Karpas-422 (cell line): ENCODE results near the gene POLR2A. TPM values are rescaled to one million over a fixed set of nuclear protein-coding genes. Genes with fewer than 3 reads are reported as not detected.

Source experiments
- DNase-seq: peaks from one replicate; pipeline ENCODE4 v3.0.0-alpha.2; 2015
- H2AFZ ChIP-seq: fragments of 200-600 bp; sonication (generic); 2 replicates; pipeline ENCODE4 v1.6.1; 2014; ENCODE audit warnings: antibody characterized with exemption, low read length, mixed read lengths
- H3K27ac ChIP-seq: fragments of 200-600 bp; sonication (generic); 2 replicates; pipeline ENCODE4 v1.5.1; 2014; ENCODE audit warnings: mild to moderate bottlenecking, low read length, moderate library complexity
- H3K27me3 ChIP-seq: fragments of 200-600 bp; sonication (generic); 2 replicates; pipeline ENCODE4 v1.6.1; 2014; ENCODE audit warnings: low read length, mixed read lengths
- H3K36me3 ChIP-seq: fragments of 200-600 bp; sonication (generic); 2 replicates; pipeline ENCODE4 v1.6.1; 2014; ENCODE audit warnings: low read length, mixed read lengths; ENCODE audit not compliant: insufficient read depth
- H3K4me1 ChIP-seq: fragments of 200-600 bp; sonication (generic); 2 replicates; pipeline ENCODE4 v1.6.1; 2014; ENCODE audit warnings: mild to moderate bottlenecking, low read length, mixed read lengths
- H3K4me2 ChIP-seq: fragments of 200-600 bp; sonication (generic); 2 replicates; pipeline ENCODE4 v1.6.1; 2014; ENCODE audit warnings: low read length, low read depth, mild to moderate bottlenecking; ENCODE audit not compliant: poor library complexity, severe bottlenecking
- H3K4me3 ChIP-seq: fragments of 200-600 bp; sonication (generic); 2 replicates; pipeline ENCODE4 v1.5.1; 2014; ENCODE audit warnings: mild to moderate bottlenecking, antibody characterized with exemption, low read length, mixed read lengths
- H3K79me2 ChIP-seq: fragments of 200-600 bp; sonication (generic); 2 replicates; pipeline ENCODE4 v1.6.1; 2014; ENCODE audit warnings: mild to moderate bottlenecking, low read length, mixed read lengths
- H3K9ac ChIP-seq: fragments of 200-600 bp; sonication (generic); 2 replicates; pipeline ENCODE4 v1.6.0; 2014; ENCODE audit warnings: low read length
- H3K9me2 ChIP-seq: fragments of 200-600 bp; sonication (generic), shearing (Covaris generic); replicated peaks from 2 replicates; pipeline ENCODE4 v1.6.0; 2014; ENCODE audit warnings: mild to moderate bottlenecking, low read length, moderate library complexity; ENCODE audit not compliant: insufficient read depth
- H3K9me3 ChIP-seq: fragments of 300-700, 200-600 bp; sonication (generic); 2 replicates; pipeline ENCODE4 v1.6.1; 2014; ENCODE audit warnings: low read length, mixed read lengths
- H4K20me1 ChIP-seq: fragments of 200-600 bp; sonication (generic); 2 replicates; pipeline ENCODE4 v1.6.1; 2014; ENCODE audit warnings: mild to moderate bottlenecking, antibody characterized with exemption, low read length, low read depth; ENCODE audit not compliant: insufficient read depth
- small RNA-seq: library from RNA; depleted of rRNA; stranded (forward); fragments of <200 nt; gene quantifications from one replicate; pipeline ENCODE3, GENCODE V24; 2014
- total RNA-seq: library from RNA; depleted of rRNA; stranded (reverse); fragments of >200 nt; shearing (Covaris generic); gene quantifications from 2 replicates; pipeline ENCODE4 v1.2.3, GENCODE V29; 2014; ENCODE audit warnings: low replicate concordance; rRNA removed

POLR2A gene
- total RNA-seq, 1 experiment from 2014 or later, result 78.8 TPM

DNA sequence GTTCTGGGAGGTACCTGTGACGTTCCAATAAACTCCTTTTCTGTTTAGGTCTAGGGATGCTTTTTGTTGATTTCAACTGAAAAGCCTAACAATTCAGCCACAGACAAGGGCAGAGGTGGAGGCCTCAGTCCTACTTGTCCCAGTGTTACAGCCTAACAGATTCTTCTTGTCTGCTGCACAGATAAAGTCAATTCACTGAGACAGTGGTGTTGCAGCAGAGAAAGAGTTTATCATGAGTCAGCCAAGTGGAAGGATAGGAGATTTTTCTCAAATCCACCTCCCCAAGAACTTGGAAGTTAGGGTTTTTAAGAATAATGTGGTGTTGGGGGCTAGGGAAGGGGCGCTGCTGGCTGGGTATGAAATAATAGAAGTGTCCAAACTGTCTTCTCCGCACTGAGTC, 53.9 kb downstream of the POLR2A start:
- Histone ChIP-seq H3K9ac (no peak overlapping the region), H3K9me2 (no peaks in the 10 kb centered on the region), H2AFZ (no peak overlapping the region), H4K20me1 (no peaks in the 10 kb centered on the region), H3K27ac (no peak overlapping the region), H3K4me1 (no peaks in the 10 kb centered on the region), H3K79me2 (no peaks in the 10 kb centered on the region), H3K4me2 (no peak overlapping the region), H3K27me3 (no peaks in the 10 kb centered on the region; the same call in 1 of the 2 replicates), H3K4me3 (no peak overlapping the region), H3K9me3 (peaks cover 6% of the 10 kb centered on the region; the same call in 1 of the 2 replicates), H3K36me3 (no peaks in the 10 kb centered on the region; the same call in 1 of the 2 replicates)
- no peak for DNase-seq

- no peak for DNase-seq
- Histone ChIP-seq H4K20me1 (no peaks in the 10 kb centered on the region), H3K27ac (no peak overlapping the region), H3K9ac (no peak overlapping the region), H3K4me2 (no peak overlapping the region), H3K9me3 (peaks cover 6% of the 10 kb centered on the region; the same call in 1 of the 2 replicates), H3K4me3 (no peak overlapping the region), H3K27me3 (no peaks in the 10 kb centered on the region; the same call in 1 of the 2 replicates), H3K4me1 (no peaks in the 10 kb centered on the region), H2AFZ (no peak overlapping the region), H3K79me2 (no peaks in the 10 kb centered on the region), H3K36me3 (no peaks in the 10 kb centered on the region; the same call in 1 of the 2 replicates), H3K9me2 (no peaks in the 10 kb centered on the region)
These were observed 54.9 kb downstream of the POLR2A start for GRCh38 chr17:7538891-7539545.

DNA sequence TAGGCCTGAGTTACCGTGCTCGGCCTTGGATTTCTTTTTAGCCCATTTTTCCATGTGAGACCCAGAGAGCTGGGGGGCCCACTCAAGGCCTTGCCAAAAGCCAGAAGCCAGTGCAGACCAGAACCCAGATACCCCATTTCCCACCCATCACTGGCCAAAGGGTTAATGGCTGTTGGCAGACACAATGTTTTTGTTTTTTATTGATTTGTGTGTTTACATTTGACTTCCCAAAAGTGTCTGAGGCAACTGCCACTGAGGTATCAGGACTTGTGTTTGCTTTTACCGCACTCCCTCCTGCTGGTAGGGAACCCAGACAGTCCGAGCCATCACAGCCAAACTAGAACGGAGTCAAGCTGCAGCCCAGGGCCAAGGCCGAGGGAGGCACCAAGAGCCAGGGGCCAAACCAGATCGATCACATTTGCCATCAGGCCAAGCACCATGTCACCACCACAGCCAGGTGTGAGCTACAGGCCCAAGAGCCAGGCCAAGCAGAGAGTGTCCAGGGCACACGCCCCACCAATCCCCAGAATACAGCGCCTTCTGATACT, 57.0 kb downstream of the POLR2A start:
- H3K9me3 ChIP-seq, result peaks cover 6% of the 10 kb centered on the region; the same call in 1 of the 2 replicates
- H3K79me2 ChIP-seq, result no peaks in the 10 kb centered on the region
- H3K27ac ChIP-seq, result no peak overlapping the region
- no peak for DNase-seq
- no peak overlapping the region for H3K4me2 ChIP-seq
- H3K9me2 ChIP-seq, result no peaks in the 10 kb centered on the region
- no peaks in the 10 kb centered on the region for H3K4me1 ChIP-seq
- no peak overlapping the region for H2AFZ ChIP-seq
- H4K20me1 ChIP-seq, result no peaks in the 10 kb centered on the region
- no peaks in the 10 kb centered on the region; the same call in 1 of the 2 replicates for H3K36me3 ChIP-seq
- no peaks in the 10 kb centered on the region; the same call in 1 of the 2 replicates for H3K27me3 ChIP-seq
- H3K4me3 ChIP-seq, result no peak overlapping the region
- no peak overlapping the region for H3K9ac ChIP-seq

GRCh38 chr17:7544911-7545310, 60.7 kb downstream of the POLR2A start:
- H3K9me2 ChIP-seq, result no peaks in the 10 kb centered on the region
- H3K27me3 ChIP-seq, result no peaks in the 10 kb centered on the region
- no peaks in the 10 kb centered on the region for H3K9me3 ChIP-seq
- H3K4me2 ChIP-seq, result no peak overlapping the region
- no peaks in the 10 kb centered on the region for H3K36me3 ChIP-seq
- no peak overlapping the region for H3K27ac ChIP-seq
- H3K4me1 ChIP-seq, result no peaks in the 10 kb centered on the region
- H2AFZ ChIP-seq, result no peak overlapping the region
- H4K20me1 ChIP-seq, result no peaks in the 10 kb centered on the region
- H3K4me3 ChIP-seq, result no peak overlapping the region
- no peak overlapping the region for H3K9ac ChIP-seq
- no peaks in the 10 kb centered on the region for H3K79me2 ChIP-seq
- no peak for DNase-seq

DNA sequence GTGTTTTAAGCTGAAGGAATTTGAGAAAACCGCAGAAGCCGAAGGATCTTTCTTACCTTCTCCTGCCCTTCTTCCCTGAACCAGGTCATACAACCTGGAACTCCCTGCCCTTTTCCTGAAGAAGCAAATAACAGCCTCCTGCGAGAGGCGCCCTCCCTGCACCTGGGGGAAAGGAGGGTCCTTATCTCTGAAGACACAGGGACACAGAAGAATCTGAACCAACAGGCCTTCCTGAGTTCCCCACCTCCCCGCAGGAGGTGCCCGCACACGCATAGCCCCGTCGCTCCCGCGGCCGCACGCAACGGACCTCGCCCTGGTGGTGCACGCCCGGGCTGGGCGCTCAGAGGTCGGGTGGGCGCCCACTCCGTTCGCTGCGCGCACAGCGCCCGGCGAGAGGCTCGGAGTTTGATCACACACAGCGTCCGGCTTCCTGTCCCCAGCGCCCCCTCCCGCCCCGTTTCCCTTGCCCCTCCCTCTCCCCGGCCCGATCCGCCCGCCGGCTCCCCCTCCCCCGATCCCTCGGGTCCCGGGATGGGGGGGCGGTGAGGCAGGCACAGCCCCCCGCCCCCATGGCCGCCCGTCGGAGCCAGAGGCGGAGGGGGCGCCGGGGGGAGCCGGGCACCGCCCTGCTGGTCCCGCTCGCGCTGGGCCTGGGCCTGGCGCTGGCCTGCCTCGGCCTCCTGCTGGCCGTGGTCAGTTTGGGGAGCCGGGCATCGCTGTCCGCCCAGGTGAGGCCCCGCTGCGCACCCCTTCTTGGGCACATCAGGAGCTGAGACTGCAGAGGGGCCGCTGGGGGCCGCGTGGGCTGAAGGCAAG, 64.6 kb downstream of the POLR2A start, which contains the start of gene TNFSF12:
Gene TNFSF12 (plus strand): TSS at position 474 of the 816 bp plus-strand sequence. CDS start 96 bp downstream, at position 570.
- H4K20me1 ChIP-seq, result no peaks in the 10 kb centered on the region
- H3K4me3 ChIP-seq, result no peak within 1 kb of the TSS
- no peaks in the 10 kb centered on the region for H3K79me2 ChIP-seq
- H3K9me2 ChIP-seq, result no peaks in the 10 kb centered on the region
- no peak within 1 kb of the TSS for H3K27ac ChIP-seq
- H3K9ac ChIP-seq, result no peak within 1 kb of the TSS
- H3K4me2 ChIP-seq, result no peak within 1 kb of the TSS
- H2AFZ ChIP-seq, result no peak within 1 kb of the TSS
- no peaks in the 10 kb centered on the region for H3K9me3 ChIP-seq
- no peaks in the 10 kb centered on the region for H3K27me3 ChIP-seq
- H3K36me3 ChIP-seq, result no peaks in the 10 kb centered on the region
- DNase-seq, result no peak
- H3K4me1 ChIP-seq, result no peaks in the 10 kb centered on the region

Small RNAs within 50 kb of the gene (small RNA-seq; reads per million reads assigned to genes)
- gene RF00019, result not detected

Other genes with a start within 250 kb of the POLR2A start
- gene DVL2, start 249.8 kb upstream of the POLR2A start, total RNA-seq, result 75.2 and 117 TPM in 2 replicates
- 36.7 and 69.3 TPM in 2 replicates for gene PHF23, start 244.9 kb upstream of the POLR2A start, total RNA-seq
- 218 and 301 TPM in 2 replicates for gene GABARAP, start 241.9 kb upstream of the POLR2A start, total RNA-seq
- 52.6 and 87.8 TPM in 2 replicates for gene CTDNEP1, start 232.6 kb upstream of the POLR2A start, total RNA-seq
- gene ELP5, start 232.2 kb upstream of the POLR2A start, total RNA-seq, result 38.8 and 53.4 TPM in 2 replicates
- not detected in 2 replicates for gene CLDN7, start 221.9 kb upstream of the POLR2A start, total RNA-seq
- 0.14 TPM in 1 of 2 replicates, not detected in the other for gene SLC2A4, start 202.6 kb upstream of the POLR2A start, total RNA-seq
- not detected in 2 replicates for gene YBX2, start 189.7 kb upstream of the POLR2A start, total RNA-seq
- 231 and 326 TPM in 2 replicates for gene EIF5A, start 176.7 kb upstream of the POLR2A start, total RNA-seq
- 36.9 and 63.1 TPM in 2 replicates for gene GPS2, start 169.0 kb upstream of the POLR2A start, total RNA-seq
- gene NEURL4, start 155.0 kb upstream of the POLR2A start, total RNA-seq, result 11.1 and 21.2 TPM in 2 replicates
- 51.0 and 85.0 TPM in 2 replicates for gene ACAP1, start 147.8 kb upstream of the POLR2A start, total RNA-seq
- gene KCTD11, start 132.2 kb upstream of the POLR2A start, total RNA-seq, result 5.1 and 6.8 TPM in 2 replicates
- gene TMEM95, start 129.2 kb upstream of the POLR2A start, total RNA-seq, result not detected in 2 replicates
- gene TNK1, start 103.3 kb upstream of the POLR2A start, total RNA-seq, result 0.75 and 3.8 TPM in 2 replicates
- 39.8 and 40.4 TPM in 2 replicates for gene PLSCR3, start 89.8 kb upstream of the POLR2A start, total RNA-seq
- 262 and 330 TPM in 2 replicates for gene TMEM256, start 80.3 kb upstream of the POLR2A start, total RNA-seq
- gene NLGN2, start 76.5 kb upstream of the POLR2A start, total RNA-seq, result not detected in 2 replicates
- gene SPEM1, start 64.0 kb upstream of the POLR2A start, total RNA-seq, result not detected in 2 replicates
- gene SPEM2, start 58.8 kb upstream of the POLR2A start, total RNA-seq, result not detected in 2 replicates
- not detected in 2 replicates for gene SPEM3, start 55.5 kb upstream of the POLR2A start, total RNA-seq
- gene TMEM102, start 48.9 kb upstream of the POLR2A start, total RNA-seq, result 3.0 and 9.9 TPM in 2 replicates
- gene FGF11, start 44.9 kb upstream of the POLR2A start, total RNA-seq, result 0.32 and 0.67 TPM in 2 replicates
- gene CHRNB1, start 39.3 kb upstream of the POLR2A start, total RNA-seq, result 3.6 and 6.6 TPM in 2 replicates
- gene ZBTB4, start 4.7 kb upstream of the POLR2A start, total RNA-seq, result 5.5 and 7.2 TPM in 2 replicates
- gene SLC35G6, start 2.9 kb upstream of the POLR2A start, total RNA-seq, result not detected in 2 replicates
- not detected in 2 replicates for gene TNFSF12, start 64.7 kb downstream of the POLR2A start, total RNA-seq
- gene TNFSF13, start 74.4 kb downstream of the POLR2A start, total RNA-seq, result 0.90 and 4.0 TPM in 2 replicates
- 62.8 and 96.1 TPM in 2 replicates for gene SENP3, start 77.6 kb downstream of the POLR2A start, total RNA-seq
- 3.8 and 6.0 TPM in 2 replicates for gene CD68, start 95.3 kb downstream of the POLR2A start, total RNA-seq
- 25.4 and 27.0 TPM in 2 replicates for gene MPDU1, start 99.5 kb downstream of the POLR2A start, total RNA-seq
- gene SOX15, start 105.7 kb downstream of the POLR2A start, total RNA-seq, result 1.2 and 1.6 TPM in 2 replicates
- gene FXR2, start 130.5 kb downstream of the POLR2A start, total RNA-seq, result 40.5 and 42.3 TPM in 2 replicates
- gene SAT2, start 143.5 kb downstream of the POLR2A start, total RNA-seq, result 36.0 and 55.0 TPM in 2 replicates
- 0.58 and 1.2 TPM in 2 replicates for gene SHBG, start 145.8 kb downstream of the POLR2A start, total RNA-seq
- gene ATP1B2, start 166.6 kb downstream of the POLR2A start, total RNA-seq, result not detected in 2 replicates
- 11.0 and 14.0 TPM in 2 replicates for gene TP53, start 203.1 kb downstream of the POLR2A start, total RNA-seq
- 10.4 and 19.0 TPM in 2 replicates for gene WRAP53, start 204.1 kb downstream of the POLR2A start, total RNA-seq
- gene EFNB3, start 220.8 kb downstream of the POLR2A start, total RNA-seq, result not detected in 2 replicates
- not detected in 2 replicates for gene DNAH2, start 233.4 kb downstream of the POLR2A start, total RNA-seq